HG02884 (cell line): Measurements from ENCODE around the gene STRIP2.
"Not testable (repeated sequence)": the region's sequence is repeated elsewhere in the genome, so short reads cannot be mapped to it uniquely, and the experiment has no call there.

ENCODE experiments used
- ATAC-seq: cut with Tn5 transposase; IDR thresholded peaks from one replicate; pipeline ENCODE4 v1.9.1; 2021; ENCODE audit warnings: mild to moderate bottlenecking, moderate library complexity; ENCODE audit not compliant: unreplicated experiment

The STRIP2 gene

GRCh38 chr7:129422727-129423126, 11.5 kb upstream of the STRIP2 start:
- ATAC-seq, result no peak

DNA sequence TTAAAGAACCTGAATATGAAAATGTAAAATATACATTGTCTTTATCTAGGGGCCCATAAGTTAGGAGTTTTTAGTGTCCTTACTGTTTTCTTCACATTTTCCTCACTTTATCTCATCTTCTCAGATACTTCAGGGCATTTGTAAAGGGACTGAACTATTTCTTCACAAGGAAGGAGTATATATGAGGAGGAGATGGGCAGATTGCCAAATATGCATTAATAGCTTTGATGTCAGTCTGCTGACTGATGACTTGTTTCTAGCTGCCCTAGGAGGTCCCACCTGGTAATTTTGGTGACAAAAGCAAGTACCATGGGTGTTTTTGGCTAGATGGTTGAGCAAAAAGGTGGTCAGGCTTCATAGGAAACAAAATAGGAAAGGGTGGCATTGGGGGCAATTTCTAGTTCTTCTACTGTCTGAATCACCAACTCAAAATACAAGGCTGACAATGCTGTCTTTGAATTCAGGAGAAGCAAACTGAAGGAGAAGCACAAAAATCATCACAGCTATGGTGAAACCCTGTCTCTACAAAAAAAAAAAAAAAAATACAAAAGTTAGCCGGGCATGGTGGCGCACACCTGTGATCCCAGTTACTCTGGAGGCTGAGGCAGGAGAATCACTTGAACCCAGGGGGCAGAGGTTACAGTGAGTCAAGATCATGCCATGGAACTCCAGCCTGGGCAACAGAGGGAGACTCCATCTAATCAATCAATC, 10.4 kb upstream of the STRIP2 start:
- ATAC-seq, result no peak

DNA sequence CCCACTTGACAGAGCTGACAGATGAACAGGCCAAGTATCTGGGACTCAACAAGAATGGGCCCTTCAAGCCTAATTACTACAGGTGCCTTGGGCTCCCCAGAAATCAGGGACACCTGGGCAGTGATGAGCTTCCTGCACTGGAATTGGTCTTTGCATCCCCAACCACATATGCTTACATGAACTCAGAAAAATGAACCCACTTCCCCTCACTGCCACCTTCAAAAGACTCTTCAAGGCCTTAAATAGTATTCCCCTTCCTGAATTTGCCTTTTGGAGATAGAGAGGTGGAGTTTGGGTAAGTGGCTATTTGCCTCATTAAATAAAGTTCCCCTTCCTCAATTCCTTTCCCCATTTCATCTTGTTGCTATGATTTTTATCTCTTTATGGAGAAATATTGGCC, 7.8 kb upstream of the STRIP2 start:
- ATAC-seq, result no peak

- no peak for ATAC-seq
These were observed 6.6 kb upstream of the STRIP2 start for GRCh38 chr7:129427526-129428045.

GRCh38 chr7:129431911-129432643, 2.2 kb upstream of the STRIP2 start:
- ATAC-seq, result no peak

DNA sequence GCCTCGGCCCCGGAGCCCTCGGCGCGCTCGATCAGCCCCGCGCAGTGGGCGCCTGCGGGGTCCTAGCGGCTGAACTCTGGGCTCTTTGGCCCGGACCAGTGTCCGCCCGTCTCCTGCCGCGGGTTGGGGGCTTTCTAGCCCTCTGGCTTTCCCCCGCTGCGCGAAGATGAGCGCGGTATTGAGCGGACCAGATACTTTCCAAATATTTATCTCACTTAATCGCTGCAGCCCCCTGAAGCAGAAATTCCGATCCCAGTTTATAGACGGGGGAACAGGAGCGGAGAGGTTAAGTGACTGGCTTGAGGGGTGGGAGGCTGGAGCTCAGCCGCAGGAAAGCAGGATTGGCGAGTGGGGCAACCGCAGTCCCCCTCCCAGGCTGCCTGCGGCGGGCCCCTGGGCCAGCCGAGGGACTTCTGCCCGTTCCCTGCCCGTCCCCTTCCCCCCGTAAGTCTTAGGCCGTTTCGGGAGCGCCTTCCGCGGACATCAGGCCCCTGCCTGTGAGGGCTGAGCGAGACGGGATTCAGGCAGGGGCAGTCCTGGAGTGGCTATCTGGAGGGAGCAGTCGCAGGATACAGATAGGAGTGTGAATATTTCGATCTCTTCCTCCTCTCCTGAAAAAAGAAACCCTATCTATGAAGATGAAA, 565 bp downstream of the STRIP2 start:
- ATAC-seq, result no peak

DNA sequence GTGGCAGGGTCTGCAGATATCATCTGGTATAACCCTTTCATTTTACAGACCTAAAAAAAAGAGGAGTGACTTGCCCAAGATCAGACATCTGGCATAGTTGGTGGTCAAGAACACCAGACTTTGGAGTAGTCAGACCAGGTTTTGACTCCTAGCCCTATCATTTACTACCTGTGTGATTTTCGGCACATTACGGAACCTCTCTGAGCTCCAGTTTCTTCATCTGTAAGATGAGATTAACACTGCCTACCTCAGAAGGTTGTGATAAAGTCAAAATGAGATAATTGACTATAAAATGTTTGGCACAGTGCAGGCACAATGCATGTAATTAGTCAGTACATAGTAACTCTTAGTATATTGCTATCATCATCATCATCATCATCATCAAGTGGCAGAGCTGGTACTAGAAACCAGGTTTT, 1.2 kb downstream of the STRIP2 start:
- ATAC-seq, result no peak

- no peak for ATAC-seq
These were observed 2.2 kb downstream of the STRIP2 start for GRCh38 chr7:129436335-129436923.

DNA sequence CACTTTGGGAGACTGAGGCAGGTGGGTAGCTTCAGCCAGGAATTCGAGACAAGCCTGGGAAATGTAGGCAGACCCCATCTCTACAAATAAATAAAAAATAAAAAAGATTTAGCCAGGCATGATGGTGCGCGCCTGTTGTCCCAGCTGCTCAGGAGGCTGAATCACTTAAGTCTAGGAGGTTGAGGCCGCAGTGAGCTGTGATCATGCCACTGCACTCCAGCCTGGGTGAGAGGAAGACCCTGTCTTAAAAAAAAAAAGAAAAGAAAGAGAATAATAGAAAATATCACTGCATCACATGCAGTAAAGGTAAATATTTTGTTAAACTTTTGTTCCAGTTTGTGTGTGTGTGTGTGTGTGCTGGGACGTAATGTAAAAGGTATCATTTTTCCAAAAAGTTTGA, 3.0 kb downstream of the STRIP2 start:
- no peak for ATAC-seq

DNA sequence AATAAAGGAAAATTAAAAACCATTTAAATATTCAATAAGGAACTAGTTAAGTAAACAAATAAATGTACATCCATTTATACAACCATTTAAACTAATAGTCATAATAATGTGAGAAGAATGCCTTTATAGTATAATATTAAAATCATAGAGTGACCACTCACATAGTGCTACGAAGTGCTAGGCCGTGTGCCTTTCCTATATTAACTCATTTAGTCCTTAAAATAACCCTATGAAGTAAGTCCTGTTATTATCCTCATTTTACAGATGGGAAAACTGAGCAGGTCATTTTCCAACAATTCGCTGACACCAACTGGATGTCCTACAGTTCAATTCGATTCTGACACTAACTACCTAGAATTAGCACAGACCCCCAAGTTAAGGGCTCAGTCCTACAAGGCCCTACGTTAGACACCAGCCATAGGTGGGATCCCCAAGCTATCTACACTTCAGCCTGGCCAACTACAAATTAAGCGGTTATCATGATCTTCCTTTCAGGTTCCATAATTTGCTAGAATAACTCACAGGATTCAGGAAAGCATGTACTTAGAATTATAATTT, 4.1 kb downstream of the STRIP2 start:
- ATAC-seq, result no peak

DNA sequence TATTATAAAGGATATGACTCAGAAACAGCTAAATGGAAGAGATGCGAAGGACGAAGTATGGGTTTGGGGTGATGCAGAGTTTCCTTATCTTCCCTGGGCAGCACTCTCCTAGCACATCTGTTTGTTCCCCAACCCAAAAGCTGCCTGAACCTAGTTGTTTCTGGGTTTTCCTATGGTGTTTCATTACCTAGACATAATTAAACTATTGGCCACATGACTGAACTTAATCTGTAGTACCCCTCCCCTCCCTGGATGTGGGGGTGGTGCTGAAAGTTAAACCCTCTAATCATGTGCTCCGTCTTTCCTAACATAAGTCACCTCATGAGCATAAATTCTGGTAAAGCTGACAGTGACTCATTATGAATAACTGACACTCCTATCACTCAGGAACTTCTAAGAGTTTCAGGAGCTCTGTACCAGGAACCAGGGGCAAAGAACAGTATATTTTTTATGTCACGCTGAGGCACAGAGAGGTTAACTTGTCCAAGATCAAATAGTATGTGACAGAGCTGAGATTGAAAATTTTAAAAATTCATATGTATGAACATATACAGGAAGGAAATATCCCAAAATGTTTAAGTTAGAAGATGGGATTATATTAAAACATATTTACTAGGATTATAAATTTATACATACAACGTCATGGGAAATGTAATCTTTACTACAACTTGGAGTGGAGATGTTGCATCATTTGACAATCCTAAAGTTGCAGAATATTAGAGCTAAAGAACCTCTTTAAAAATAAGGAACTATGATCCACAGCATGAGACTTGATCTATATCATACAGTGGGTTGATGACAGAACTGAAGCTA, 4.8 kb downstream of the STRIP2 start:
- ATAC-seq, result no peak

GRCh38 chr7:129439963-129440625, 5.9 kb downstream of the STRIP2 start:
- no peak for ATAC-seq

DNA sequence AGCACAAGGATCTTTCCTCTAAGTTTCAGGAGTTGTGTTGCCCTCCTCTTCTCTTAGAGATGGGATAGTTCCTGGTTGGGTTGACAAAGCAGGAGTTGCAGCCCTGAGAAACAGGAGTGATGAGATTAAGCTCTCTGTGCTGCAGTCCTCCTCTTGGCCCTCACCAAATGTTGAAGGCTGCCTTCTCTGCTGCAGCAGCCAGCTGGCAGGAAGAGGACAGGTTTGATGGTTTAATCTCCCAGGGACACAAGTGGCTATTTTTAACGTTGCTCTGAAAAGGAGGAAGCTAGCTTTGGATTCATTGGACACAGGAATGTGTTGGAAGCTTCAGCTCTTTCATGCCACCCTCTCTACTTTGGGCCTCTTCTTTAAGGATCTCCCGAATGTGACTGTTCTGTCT, 9.4 kb downstream of the STRIP2 start:
- ATAC-seq, result no peak

DNA sequence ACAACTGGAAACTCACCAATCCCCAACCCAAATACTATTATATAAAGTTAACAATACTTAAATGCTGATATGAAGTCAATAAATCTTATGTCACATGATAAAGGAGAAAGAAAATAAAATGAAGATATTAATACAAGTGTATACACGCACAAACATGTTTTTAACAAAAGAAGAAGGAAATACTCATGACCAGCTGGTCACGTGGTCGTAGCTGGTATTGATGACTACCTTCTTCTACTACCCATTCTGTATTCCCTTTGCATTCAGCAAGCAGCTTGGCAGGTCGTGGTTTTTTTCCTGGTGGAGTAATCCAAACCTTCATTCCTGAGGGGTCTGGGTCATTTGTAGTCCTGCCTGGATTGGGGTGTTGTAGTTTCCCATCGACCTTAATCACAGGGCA, 10.5 kb downstream of the STRIP2 start:
- not testable (repeated sequence) for ATAC-seq

GRCh38 chr7:129446925-129447324, 12.7 kb downstream of the STRIP2 start:
- not testable (repeated sequence) for ATAC-seq

DNA sequence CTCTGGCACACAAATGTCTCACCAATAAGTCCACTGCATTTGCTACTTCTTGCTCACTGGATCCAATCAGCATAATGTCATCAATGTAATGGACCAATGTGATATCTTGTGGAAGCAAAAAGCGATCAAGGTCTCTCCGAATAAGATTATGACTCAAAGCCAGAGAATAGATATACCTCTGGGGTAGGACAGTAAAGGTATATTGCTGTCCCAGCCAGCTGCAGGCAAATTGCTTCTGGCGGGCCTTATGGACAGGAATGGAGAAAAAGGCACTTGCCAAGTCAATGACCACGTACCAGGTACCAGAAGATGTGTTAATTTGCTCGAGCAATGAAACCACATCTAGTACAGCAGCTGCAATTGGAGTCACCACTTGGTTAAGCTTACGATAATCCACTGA, 13.2 kb downstream of the STRIP2 start:
- ATAC-seq, result not testable (repeated sequence)

DNA sequence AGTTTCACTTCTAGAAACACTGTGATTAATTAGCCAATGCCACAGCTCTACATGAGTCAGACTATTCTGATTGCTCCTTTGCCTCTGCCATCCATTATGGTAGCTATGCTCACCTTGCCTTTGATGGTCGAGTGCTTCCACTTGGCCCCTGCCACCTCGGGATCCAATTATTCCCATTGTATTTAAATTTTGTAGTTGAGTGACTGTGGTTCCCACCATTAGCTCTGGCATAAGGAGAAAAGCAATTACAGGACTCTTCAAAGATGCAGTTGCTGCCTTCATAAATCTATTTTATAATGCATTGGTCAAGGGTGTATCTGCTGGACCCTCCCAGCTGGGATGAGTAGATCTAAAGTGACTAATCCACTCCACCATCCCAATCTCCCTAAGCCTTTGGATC, 14.4 kb downstream of the STRIP2 start:
- not testable (repeated sequence) for ATAC-seq

GRCh38 chr7:129450295-129450694, 16.1 kb downstream of the STRIP2 start:
- ATAC-seq, result no peak

GRCh38 chr7:129452589-129453231, 18.5 kb downstream of the STRIP2 start:
- ATAC-seq, result no peak
